ENCODE measurements around the gene ADAMTS12. TPM values are rescaled to one million over a fixed set of nuclear protein-coding genes. Genes with fewer than 3 reads are reported as not detected.

The ADAMTS12 gene
- polyA plus RNA-seq, 3 donors, result not detected

GRCh38 chr5:33936004-33936380, 44.2 kb upstream of the ADAMTS12 start:
- Histone ChIP-seq H3K36me3 (replicated peaks in 1 of 2; ENCODE audit: control insufficient read depth in 1 of 2, insufficient read depth in 2 of 2, low read length in 2 of 2) (no peaks in the 10 kb centered on the region), H2AFZ (ENCODE audit: insufficient read depth, low read depth, low read length, poor library complexity, severe bottlenecking) (no peak overlapping the region), H3K9me3 (replicated peaks in 1 of 2; ENCODE audit: control insufficient read depth in 1 of 2, insufficient read depth in 1 of 2, low read length in 2 of 2) (no peaks in the 10 kb centered on the region), H3K79me2 (ENCODE audit: insufficient read depth, low read length) (no peaks in the 10 kb centered on the region), H3K4me2 (replicated peaks; ENCODE audit: extremely low read depth, low read length, poor library complexity, severe bottlenecking) (no peak overlapping the region), H3K27me3 (ENCODE audit: control insufficient read depth in 2 of 2, insufficient read depth in 2 of 2, low read length in 2 of 2) (peaks cover 18 to 55% of the 10 kb centered on the region in 2 donors), H3K27ac (ENCODE audit: low read depth in 1 of 2, low read length in 2 of 2) (no peak overlapping the region), H3K9ac (ENCODE audit: insufficient read depth, low read length, poor library complexity, severe bottlenecking) (no peak overlapping the region), H4K20me1 (ENCODE audit: insufficient read depth, low read length) (no peaks in the 10 kb centered on the region), H3K4me3 (replicated peaks in 1 of 3; ENCODE audit: low read depth in 2 of 3, low read length in 3 of 3) (no peak overlapping the region), H3K4me1 (ENCODE audit: control insufficient read depth in 1 of 2, insufficient read depth in 2 of 2, low read length in 2 of 2) (no peaks in the 10 kb centered on the region)
- DNase-seq, result no peak
- Mint-ChIP-seq H3K27me3 (ENCODE audit: low read depth in 3 of 3) (peaks cover 42 to 59% (median 47%) of the 10 kb centered on the region in 3 donors), H3K9me3 (peaks cover 0 to 22% (median 9%) of the 10 kb centered on the region in 7 donors), H3K4me3 (peak overlapping the region in 1 of 2 donors; percentile 71), H3K36me3 (no peaks in the 10 kb centered on the region), H3K27ac (no peak overlapping the region), H3K4me1 (peaks cover 5% of the 10 kb centered on the region)
- intact Hi-C loops (cut with micrococcal nuclease), result loop anchor here in 1 of 2 donors (5.0 kb wide), 1 partner anchor 499 kb away; no protein-coding TSS in a partner anchor
- 9% methylated on average over 19 of the region's 30 CpGs for WGBS (ENCODE audit: insufficient coverage)
- no peak for TF ChIP-seq CTCF (IDR thresholded peaks at IDR 0.05)

- no peak for DNase-seq
- peaks cover 5% of the 10 kb centered on the region for H3K4me1 Mint-ChIP-seq
- Histone ChIP-seq H3K9me3 (replicated peaks in 1 of 2; ENCODE audit: control insufficient read depth in 1 of 2, insufficient read depth in 1 of 2, low read length in 2 of 2) (no peaks in the 10 kb centered on the region), H2AFZ (ENCODE audit: insufficient read depth, low read depth, low read length, poor library complexity, severe bottlenecking) (no peak overlapping the region), H3K9ac (ENCODE audit: insufficient read depth, low read length, poor library complexity, severe bottlenecking) (no peak overlapping the region), H4K20me1 (ENCODE audit: insufficient read depth, low read length) (no peaks in the 10 kb centered on the region), H3K27ac (ENCODE audit: low read depth in 1 of 2, low read length in 2 of 2) (no peak overlapping the region), H3K36me3 (replicated peaks in 1 of 2; ENCODE audit: control insufficient read depth in 1 of 2, insufficient read depth in 2 of 2, low read length in 2 of 2) (no peaks in the 10 kb centered on the region), H3K27me3 (ENCODE audit: control insufficient read depth in 2 of 2, insufficient read depth in 2 of 2, low read length in 2 of 2) (peaks cover 14 to 41% of the 10 kb centered on the region in 2 donors), H3K79me2 (ENCODE audit: insufficient read depth, low read length) (no peaks in the 10 kb centered on the region), H3K4me2 (replicated peaks; ENCODE audit: extremely low read depth, low read length, poor library complexity, severe bottlenecking) (no peak overlapping the region), H3K4me1 (ENCODE audit: control insufficient read depth in 1 of 2, insufficient read depth in 2 of 2, low read length in 2 of 2) (no peaks in the 10 kb centered on the region), H3K4me3 (replicated peaks in 1 of 3; ENCODE audit: low read depth in 2 of 3, low read length in 3 of 3) (no peak overlapping the region)
- peaks cover 0 to 22% (median 9%) of the 10 kb centered on the region in 7 donors for H3K9me3 Mint-ChIP-seq
- H3K4me3 Mint-ChIP-seq, result no peak overlapping the region
- no peaks in the 10 kb centered on the region for H3K36me3 Mint-ChIP-seq
- no peak for TF ChIP-seq CTCF (IDR thresholded peaks at IDR 0.05)
- peaks cover 37 to 45% (median 39%) of the 10 kb centered on the region in 3 donors for H3K27me3 Mint-ChIP-seq (ENCODE audit: low read depth in 3 of 3)
- no peak overlapping the region for H3K27ac Mint-ChIP-seq
- intact Hi-C loops (cut with micrococcal nuclease), result loop anchor here in 1 of 2 donors (5.0 kb wide), 1 partner anchor 497 kb away; no protein-coding TSS in a partner anchor
- no CpG with 5 or more reads among the region's 1 CpG for WGBS (ENCODE audit: insufficient coverage)
These were observed 42.4 kb upstream of the ADAMTS12 start for GRCh38 chr5:33934176-33934575.

Data from CD14-positive monocyte (primary cell).